H1 (cell line): ENCODE measurements around the gene PFN3. TPM values are rescaled to one million over a fixed set of nuclear protein-coding genes. Genes with fewer than 3 reads are reported as not detected.

Experiments
- ATF3 ChIP-seq: IDR thresholded peaks from 2 replicates; pipeline ENCODE4 v1.6.1; 2011; ENCODE audit warnings: low read depth, mild to moderate bottlenecking, low read length; ENCODE audit not compliant: insufficient read depth
- CBX8 ChIP-seq: fragments of 300-800, 300-1000 bp; sonication (generic); IDR thresholded peaks from 2 replicates; pipeline ENCODE4 v1.7.1; 2016; ENCODE audit warnings: low read depth, low read length, borderline replicate concordance
- FOSL1 ChIP-seq: IDR thresholded peaks from 2 replicates; pipeline ENCODE4 v1.6.1; 2011; ENCODE audit warnings: mild to moderate bottlenecking, low read depth, low read length, moderate library complexity; ENCODE audit not compliant: insufficient read depth
- HDAC2 ChIP-seq, 2 experiments: fragments of 300-600 bp in 1 of 2; sonication (generic) in 1 of 2; IDR thresholded peaks; 2 replicates each; pipeline ENCODE4 v1.6.1; 2011 to 2012; ENCODE audit warnings: low read depth in 2 of 2, low read length in 2 of 2, mild to moderate bottlenecking in 2 of 2, moderate library complexity in 2 of 2, borderline replicate concordance in 1 of 2, inconsistent platforms in 1 of 2
- JUN ChIP-seq: IDR thresholded peaks from 2 replicates; pipeline ENCODE4 v1.6.1; 2011; ENCODE audit warnings: low read depth, mild to moderate bottlenecking, improper control_type of control experiment, low read length
- MAFK ChIP-seq: IDR thresholded peaks from 2 replicates; pipeline ENCODE4 v1.6.1; 2012; ENCODE audit warnings: low read depth, mild to moderate bottlenecking, improper control_type of control experiment, low read length
- NRF1 ChIP-seq: IDR thresholded peaks from 2 replicates; pipeline ENCODE4 v1.6.1; 2011; ENCODE audit warnings: mild to moderate bottlenecking, low read depth, low read length, improper control_type of control experiment
- PHF8 ChIP-seq: fragments of 200-600 bp; sonication (generic); conservative IDR thresholded peaks from 2 replicates; pipeline ENCODE4 v1.7.1; 2012; ENCODE audit warnings: low read depth, mild to moderate bottlenecking, inconsistent platforms, low read length, moderate library complexity
- RAD21 ChIP-seq, 2 experiments: IDR thresholded peaks in 1 of 2; conservative IDR thresholded peaks in 1 of 2; 2 replicates each; pipeline ENCODE4 v1.6.1; 2011; ENCODE audit warnings: low read depth in 2 of 2, low read length in 2 of 2, improper control_type of control experiment in 1 of 2, inconsistent platforms in 1 of 2, mild to moderate bottlenecking in 1 of 2, moderate library complexity in 1 of 2
- RBBP5 ChIP-seq: IDR thresholded peaks from 2 replicates; pipeline ENCODE4 v1.7.1; 2012; ENCODE audit warnings: low read depth, mild to moderate bottlenecking, inconsistent platforms, low read length, moderate library complexity, borderline replicate concordance
- SAP30 ChIP-seq: fragments of 300-600 bp; sonication (generic); IDR thresholded peaks from 2 replicates; pipeline ENCODE4 v1.7.1; 2012; ENCODE audit warnings: low read length, moderate library complexity, mild to moderate bottlenecking, inconsistent platforms; ENCODE audit not compliant: insufficient read depth, insufficient replicate concordance
- SP2 ChIP-seq: IDR thresholded peaks from 2 replicates; pipeline ENCODE4 v1.6.1; 2012; ENCODE audit warnings: mild to moderate bottlenecking, low read length, inconsistent platforms
- TAF1 ChIP-seq: IDR thresholded peaks from 2 replicates; pipeline ENCODE4 v1.6.1; 2011; ENCODE audit warnings: mild to moderate bottlenecking, low read depth, low read length
- YY1 ChIP-seq: IDR thresholded peaks from 2 replicates; pipeline ENCODE4 v1.6.1; 2011; ENCODE audit warnings: low read depth, mild to moderate bottlenecking, low read length
- polyA plus RNA-seq, 7 experiments: library from polyadenylated mRNA; depleted of rRNA in 3 of 7; stranded (reverse) in 5 of 7; unstranded in 2 of 7; fragments of >200 nt in 5 of 7; fragments of 200-250 nt in 2 of 7; gene quantifications; 1 replicate in 5 of 7; 2 replicates in 1 of 7; 4 replicates in 1 of 7; pipeline versions ENCODE4 v1.2.1 to v1.2.3, GENCODE V29; 2011 to 2013; ENCODE audit warnings: missing spikeins in 2 of 7, mixed read lengths in 2 of 7
- total RNA-seq: library from RNA; stranded (reverse); fragmentation: NEBNext Ultra II Directional; extraction: Animal tissue kit (Norgen Biotek cat#: 25700); gene quantifications from 2 replicates; pipeline ENCODE4 v1.2.1, GENCODE V29; 2021
- TF ChIP-seq, protein P1 (sequence below), 3 experiments: IDR thresholded peaks; 1 replicate in 2 of 3; 2 replicates in 1 of 3; pipeline versions ENCODE4 v1.5.1 to v1.6.1; 2011; ENCODE audit warnings: low read length in 3 of 3, mild to moderate bottlenecking in 3 of 3, inconsistent platforms in 2 of 3, low read depth in 1 of 3, moderate library complexity in 1 of 3; ENCODE audit not compliant: insufficient read depth in 1 of 3; ENCODE audit errors: control extremely low read depth in 1 of 3

The PFN3 gene
- total and polyA plus RNA-seq, 2 of the 8 experiments (the other 6 are each of a cell fraction or from before 2014, with no cell fraction given): not detected

DNA sequence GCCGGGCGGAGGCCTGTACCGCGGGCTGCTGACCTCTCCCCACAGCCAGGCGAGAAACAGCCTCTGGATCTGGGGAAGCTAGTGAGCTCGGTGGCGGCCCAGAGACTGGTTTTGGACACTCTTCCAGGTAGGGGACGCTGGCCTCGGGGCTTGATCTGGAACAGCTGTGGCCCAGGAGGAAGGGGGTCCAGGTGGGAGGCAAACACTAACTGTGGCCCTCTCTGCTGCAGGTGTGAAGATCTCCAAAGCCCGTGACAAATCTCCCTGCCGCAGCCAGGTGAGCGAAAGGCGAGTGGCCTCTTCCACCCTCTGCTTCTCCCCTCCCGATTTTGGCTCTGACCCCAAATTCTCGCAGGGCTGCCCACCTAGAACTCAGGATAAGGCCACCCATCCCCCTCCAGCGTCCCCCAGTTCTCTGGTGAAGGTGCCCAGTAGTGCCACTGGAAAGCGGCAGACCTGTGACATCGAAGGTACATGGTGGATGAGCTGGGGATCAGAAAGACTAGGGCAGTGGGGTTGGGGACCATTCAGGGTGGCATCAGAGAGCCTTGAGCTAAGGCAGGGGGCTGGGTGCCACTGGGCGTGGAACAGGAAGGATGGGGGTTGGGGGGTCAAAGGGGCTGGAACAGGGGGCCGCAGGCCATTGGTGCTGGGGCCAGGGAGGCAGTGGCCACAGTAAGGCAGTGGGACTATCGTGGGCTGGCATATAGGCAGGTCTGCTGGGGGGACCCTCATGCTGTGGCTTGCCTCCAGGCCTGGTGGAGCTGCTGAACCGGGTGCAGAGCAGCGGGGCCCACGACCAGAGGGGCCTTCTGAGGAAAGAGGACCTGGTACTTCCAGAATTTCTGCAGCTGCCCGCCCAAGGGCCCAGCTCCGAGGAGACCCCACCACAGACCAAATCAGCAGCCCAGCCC, 29.1 kb downstream of the PFN3 start (continued):
- TF ChIP-seq TAF1: no peak
- no peak for TF ChIP-seq SP2
- no peak for TF ChIP-seq MAFK
- 0 out of 2 replicates have a peak, but pooled peaks have one; percentile 21 for TF ChIP-seq PHF8
- no peak for TF ChIP-seq NRF1
- TF ChIP-seq JUN: no peak
- no peak for TF ChIP-seq FOSL1
- TF ChIP-seq RBBP5: 0 out of 2 replicates have a peak, but pooled peaks have one; percentile 21
- 0 out of 4 replicates have a peak, but pooled peaks of 1 of the 2 experiments have one; percentile 31 for TF ChIP-seq HDAC2 (IDR thresholded peaks at IDR 0.05; ENCODE audit: borderline replicate concordance in 1 of 2, low read depth in 2 of 2, low read length in 2 of 2)
- TF ChIP-seq SAP30: no peak
- TF ChIP-seq CBX8: no peak
- no peak for TF ChIP-seq ATF3
- TF ChIP-seq, protein P1, sequence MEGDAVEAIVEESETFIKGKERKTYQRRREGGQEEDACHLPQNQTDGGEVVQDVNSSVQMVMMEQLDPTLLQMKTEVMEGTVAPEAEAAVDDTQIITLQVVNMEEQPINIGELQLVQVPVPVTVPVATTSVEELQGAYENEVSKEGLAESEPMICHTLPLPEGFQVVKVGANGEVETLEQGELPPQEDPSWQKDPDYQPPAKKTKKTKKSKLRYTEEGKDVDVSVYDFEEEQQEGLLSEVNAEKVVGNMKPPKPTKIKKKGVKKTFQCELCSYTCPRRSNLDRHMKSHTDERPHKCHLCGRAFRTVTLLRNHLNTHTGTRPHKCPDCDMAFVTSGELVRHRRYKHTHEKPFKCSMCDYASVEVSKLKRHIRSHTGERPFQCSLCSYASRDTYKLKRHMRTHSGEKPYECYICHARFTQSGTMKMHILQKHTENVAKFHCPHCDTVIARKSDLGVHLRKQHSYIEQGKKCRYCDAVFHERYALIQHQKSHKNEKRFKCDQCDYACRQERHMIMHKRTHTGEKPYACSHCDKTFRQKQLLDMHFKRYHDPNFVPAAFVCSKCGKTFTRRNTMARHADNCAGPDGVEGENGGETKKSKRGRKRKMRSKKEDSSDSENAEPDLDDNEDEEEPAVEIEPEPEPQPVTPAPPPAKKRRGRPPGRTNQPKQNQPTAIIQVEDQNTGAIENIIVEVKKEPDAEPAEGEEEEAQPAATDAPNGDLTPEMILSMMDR (IDR thresholded peaks at IDR 0.05; ENCODE audit: control extremely low read depth in 1 of 3, insufficient read depth in 1 of 3, low read depth in 1 of 3, low read length in 3 of 3): no peak
- no peak for TF ChIP-seq YY1
- no peak for TF ChIP-seq RAD21 (IDR thresholded peaks at IDR 0.05 in 1 of 2, conservative IDR thresholded peaks at IDR 0.05 in 1 of 2; ENCODE audit: low read depth in 2 of 2, low read length in 2 of 2)
